K562 (cell line): ENCODE data around the gene S100P.

Experiments used
- CTCF ChIP-seq, 3 experiments: IDR thresholded peaks in 2 of 3; conservative IDR thresholded peaks in 1 of 3; 2 replicates each; pipeline ENCODE4 v1.5.1; 2011 to 2012; ENCODE audit warnings: low read length in 3 of 3, mild to moderate bottlenecking in 3 of 3, control low read depth in 2 of 3, improper control_type of control experiment in 1 of 3, inconsistent platforms in 1 of 3, low read depth in 1 of 3, mixed read lengths in 1 of 3, moderate library complexity in 1 of 3; ENCODE audit not compliant: insufficient read depth in 2 of 3
- GABPB2 ChIP-seq: fragments of 250-450 bp; sonication (Bioruptor Pico); conservative IDR thresholded peaks from 2 replicates; pipeline ENCODE4 v1.5.1; 2021; ENCODE audit warnings: mild to moderate bottlenecking
- HNRNPUL1 ChIP-seq: fragments of 200-400 bp; formaldehyde crosslinking; IDR thresholded peaks from 2 replicates; pipeline ENCODE4 v1.6.1; 2017; ENCODE audit warnings: low read length
- MTA2 ChIP-seq: fragments of 450-650 bp; IDR thresholded peaks from 2 replicates; pipeline ENCODE4 v1.6.1; 2016; ENCODE audit warnings: low read depth
- NFATC3 ChIP-seq: fragments of 450-650 bp; IDR thresholded peaks from 2 replicates; pipeline ENCODE4 v1.6.1; 2017; ENCODE audit warnings: mild to moderate bottlenecking
- POLR2AphosphoS5 ChIP-seq: IDR thresholded peaks from 2 replicates; pipeline ENCODE4 v1.6.1; 2011; ENCODE audit warnings: mild to moderate bottlenecking, low read depth, low read length, moderate library complexity; ENCODE audit not compliant: control insufficient read depth, insufficient read depth
- POU5F1 ChIP-seq: fragments of 150-350 bp; IDR thresholded peaks from 2 replicates; pipeline ENCODE4 v1.6.1; 2014; ENCODE audit warnings: borderline replicate concordance, low read length, low read depth, mild to moderate bottlenecking; ENCODE audit not compliant: partially characterized antibody
- SOX6 ChIP-seq: fragments of 450-650 bp; IDR thresholded peaks from 2 replicates; pipeline ENCODE4 v1.6.1; 2014; ENCODE audit warnings: mild to moderate bottlenecking
- TEAD4 ChIP-seq, 2 experiments: sonication (generic) in 1 of 2; formaldehyde crosslinking in 1 of 2; IDR thresholded peaks; 2 replicates each; pipeline versions ENCODE4 v1.6.1 to v1.8.0; 2012 to 2022; ENCODE audit warnings: borderline replicate concordance in 1 of 2, inconsistent platforms in 1 of 2, low read length in 1 of 2, mild to moderate bottlenecking in 1 of 2, missing genetic modification reagents in 1 of 2
- YBX1 ChIP-seq: fragments of 450-650 bp; IDR thresholded peaks from 2 replicates; pipeline ENCODE4 v1.7.1; 2016; ENCODE audit warnings: mild to moderate bottlenecking
- ZNF512 ChIP-seq: IDR thresholded peaks from 2 replicates; pipeline ENCODE4 v1.6.1; 2016; ENCODE audit warnings: missing genetic modification characterization, missing compliant biosample characterization
- ZNF76 ChIP-seq: fragments of 250-450 bp; sonication (Bioruptor Pico); IDR thresholded peaks from 2 replicates; pipeline ENCODE4 v1.4.0; 2020; ENCODE audit warnings: mild to moderate bottlenecking, moderate library complexity, borderline replicate concordance

- TF ChIP-seq YBX1 = no peak
- no peak for TF ChIP-seq POLR2AphosphoS5
- TF ChIP-seq HNRNPUL1 = no peak
- TF ChIP-seq ZNF76 (CRISPR knock-in tag) = no peak
- no peak for TF ChIP-seq CTCF (IDR thresholded peaks at IDR 0.05 in 2 of 3, conservative IDR thresholded peaks at IDR 0.05 in 1 of 3; ENCODE audit: insufficient read depth in 2 of 3, low read depth in 1 of 3, low read length in 3 of 3)
- no peak for TF ChIP-seq POU5F1
- TF ChIP-seq TEAD4 (IDR thresholded peaks at IDR 0.05; ENCODE audit: low read length) = no peak
- TF ChIP-seq TEAD4 (CRISPR knock-in tag; IDR thresholded peaks at IDR 0.05; ENCODE audit: borderline replicate concordance) = no peak
- no peak for TF ChIP-seq ZNF512 (tag)
- TF ChIP-seq SOX6 = no peak
- TF ChIP-seq NFATC3 = no peak
- no peak for TF ChIP-seq MTA2
- no peak for TF ChIP-seq GABPB2 (CRISPR knock-in tag)
Observed at GRCh38 chr4:6740347-6740746, 46.7 kb downstream of the S100P start.
